Tibial nerve (tissue), 4 donors: Measurements from ENCODE around the gene MYH7. TPM values are rescaled to one million over a fixed set of nuclear protein-coding genes. Genes with fewer than 3 reads are reported as not detected.
"Not testable (repeated sequence)": the region's sequence is repeated elsewhere in the genome, so short reads cannot be mapped to it uniquely, and the experiment has no call there.

Source experiments
- DNase-seq, 2 donors: peaks; one replicate each; pipeline ENCODE4 v3.0.0-alpha.2; 2019; ENCODE audit warnings: low spot score in 2 of 2
- H3K27ac ChIP-seq, 4 donors: fragments of 200-600 bp; sonication (generic) in 3 of 4; one replicate each; pipeline ENCODE4 v1.5.1; 2017 to 2019; ENCODE audit warnings: mild to moderate bottlenecking in 1 of 4
- H3K27me3 ChIP-seq, 2 donors: fragments of 200-600 bp; sonication (generic) in 1 of 2; one replicate each; pipeline versions ENCODE4 v1.5.1 to v1.6.0; 2017 to 2019
- H3K36me3 ChIP-seq, 3 donors: fragments of 200-600 bp; sonication (generic); one replicate each; pipeline ENCODE4 v1.5.1; 2018 to 2019
- H3K4me1 ChIP-seq, 4 donors: fragments of 200-600 bp; sonication (generic) in 3 of 4; one replicate each; pipeline ENCODE4 v1.5.1; 2017 to 2019
- H3K4me3 ChIP-seq, 4 donors: fragments of 200-600 bp; sonication (generic) in 3 of 4; one replicate each; pipeline ENCODE4 v1.5.1; 2017 to 2019; ENCODE audit warnings: mild to moderate bottlenecking in 1 of 4, moderate library complexity in 1 of 4
- H3K9me3 ChIP-seq, 4 donors: fragments of 200-600 bp; sonication (generic) in 3 of 4; one replicate each; pipeline ENCODE4 v1.5.1; 2017 to 2019
- EP300 ChIP-seq, 2 donors: sonication (generic); formaldehyde crosslinking; IDR thresholded peaks; one replicate each; pipeline ENCODE4 v1.6.1; 2017; ENCODE audit warnings: antibody characterized with exemption in 2 of 2, mild to moderate bottlenecking in 1 of 2
- POLR2A ChIP-seq, 2 donors: fragments of 450-650 bp; IDR thresholded peaks; one replicate each; pipeline ENCODE4 v1.6.1; 2017; ENCODE audit warnings: antibody characterized with exemption in 2 of 2, mild to moderate bottlenecking in 2 of 2, moderate library complexity in 2 of 2
- WGBS, 2 donors: methylation state at CpG; one replicate each; pipeline ENCODE4 v1.1.5; 2018; 5-methylcytosine and 5-hydroxymethylcytosine counted together
- total RNA-seq, 4 donors: library from RNA; depleted of rRNA; stranded (reverse); fragments of >200 nt; gene quantifications; one replicate each; pipeline ENCODE4 v1.1.0, GENCODE V29; 2016
- TF ChIP-seq, protein P1 (sequence below), 5 experiments: fragments of 200-600 bp in 3 of 5; fragments of 450-650 bp in 2 of 5; sonication (generic) in 3 of 5; IDR thresholded peaks; one replicate each; pipeline ENCODE4 v1.5.1; 2016 to 2019; ENCODE audit warnings: antibody characterized with exemption in 5 of 5, mild to moderate bottlenecking in 3 of 5, moderate library complexity in 2 of 5

Gene MYH7
- total RNA-seq, 4 donors from 2014 or later = 0.90 TPM; not detected in 3

DNA sequence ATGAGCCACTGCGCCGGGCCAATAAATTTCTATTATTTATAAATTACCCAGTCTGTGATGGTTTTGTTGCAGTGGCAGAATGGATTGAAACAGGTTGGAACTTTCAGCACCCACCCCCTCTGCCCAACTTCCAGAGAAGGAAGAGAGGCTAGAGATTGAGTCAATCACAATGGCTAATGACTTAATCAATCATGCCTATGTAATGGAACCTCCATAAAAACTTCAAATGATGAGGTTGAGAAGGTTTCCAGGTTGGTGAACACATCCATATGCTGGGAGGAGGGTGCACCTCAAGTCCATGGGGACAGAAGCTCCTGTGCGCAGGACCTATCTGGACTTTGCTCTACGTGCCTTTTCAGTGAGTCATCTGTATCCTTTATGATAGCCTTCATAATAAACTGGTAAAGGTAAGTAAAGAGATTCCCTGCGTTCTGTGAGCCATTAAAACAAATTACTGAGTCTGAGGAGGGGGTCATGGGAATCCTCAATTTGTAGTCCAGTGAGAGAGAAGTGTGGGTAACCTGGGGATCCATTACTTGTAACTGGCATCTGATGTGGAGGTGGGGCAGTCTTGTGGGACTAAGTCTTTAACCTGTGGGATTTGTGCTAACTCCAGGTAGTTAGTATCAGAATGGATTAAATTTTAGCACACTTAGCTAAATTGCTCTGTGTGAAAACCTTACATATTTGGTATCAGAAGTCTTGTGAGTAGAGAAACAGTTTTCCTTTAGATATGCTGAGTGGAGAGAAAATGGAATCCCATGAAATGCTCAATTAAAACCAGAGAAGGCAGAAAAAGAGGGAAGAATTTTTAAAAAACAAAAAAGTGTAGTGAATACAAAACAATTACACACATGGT, 22.4 kb upstream of the MYH7 start:
- H3K4me1 ChIP-seq = no peaks in the 10 kb centered on the region
- no peak for DNase-seq
- peaks cover 0 to 9% of the 10 kb centered on the region in 2 donors for H3K27me3 ChIP-seq
- no peak overlapping the region for H3K4me3 ChIP-seq
- H3K27ac ChIP-seq = no peak overlapping the region
- TF ChIP-seq POLR2A (IDR thresholded peaks at IDR 0.05) (no peak), EP300 (IDR thresholded peaks at IDR 0.05) (no peak)
- TF ChIP-seq, protein P1, sequence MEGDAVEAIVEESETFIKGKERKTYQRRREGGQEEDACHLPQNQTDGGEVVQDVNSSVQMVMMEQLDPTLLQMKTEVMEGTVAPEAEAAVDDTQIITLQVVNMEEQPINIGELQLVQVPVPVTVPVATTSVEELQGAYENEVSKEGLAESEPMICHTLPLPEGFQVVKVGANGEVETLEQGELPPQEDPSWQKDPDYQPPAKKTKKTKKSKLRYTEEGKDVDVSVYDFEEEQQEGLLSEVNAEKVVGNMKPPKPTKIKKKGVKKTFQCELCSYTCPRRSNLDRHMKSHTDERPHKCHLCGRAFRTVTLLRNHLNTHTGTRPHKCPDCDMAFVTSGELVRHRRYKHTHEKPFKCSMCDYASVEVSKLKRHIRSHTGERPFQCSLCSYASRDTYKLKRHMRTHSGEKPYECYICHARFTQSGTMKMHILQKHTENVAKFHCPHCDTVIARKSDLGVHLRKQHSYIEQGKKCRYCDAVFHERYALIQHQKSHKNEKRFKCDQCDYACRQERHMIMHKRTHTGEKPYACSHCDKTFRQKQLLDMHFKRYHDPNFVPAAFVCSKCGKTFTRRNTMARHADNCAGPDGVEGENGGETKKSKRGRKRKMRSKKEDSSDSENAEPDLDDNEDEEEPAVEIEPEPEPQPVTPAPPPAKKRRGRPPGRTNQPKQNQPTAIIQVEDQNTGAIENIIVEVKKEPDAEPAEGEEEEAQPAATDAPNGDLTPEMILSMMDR (IDR thresholded peaks at IDR 0.05) = no peak
- H3K9me3 ChIP-seq = no peaks in the 10 kb centered on the region
- WGBS, 2 donors = 82 to 84% methylated on average over 5 of the region's 5 CpGs
- no peaks in the 10 kb centered on the region for H3K36me3 ChIP-seq

DNA sequence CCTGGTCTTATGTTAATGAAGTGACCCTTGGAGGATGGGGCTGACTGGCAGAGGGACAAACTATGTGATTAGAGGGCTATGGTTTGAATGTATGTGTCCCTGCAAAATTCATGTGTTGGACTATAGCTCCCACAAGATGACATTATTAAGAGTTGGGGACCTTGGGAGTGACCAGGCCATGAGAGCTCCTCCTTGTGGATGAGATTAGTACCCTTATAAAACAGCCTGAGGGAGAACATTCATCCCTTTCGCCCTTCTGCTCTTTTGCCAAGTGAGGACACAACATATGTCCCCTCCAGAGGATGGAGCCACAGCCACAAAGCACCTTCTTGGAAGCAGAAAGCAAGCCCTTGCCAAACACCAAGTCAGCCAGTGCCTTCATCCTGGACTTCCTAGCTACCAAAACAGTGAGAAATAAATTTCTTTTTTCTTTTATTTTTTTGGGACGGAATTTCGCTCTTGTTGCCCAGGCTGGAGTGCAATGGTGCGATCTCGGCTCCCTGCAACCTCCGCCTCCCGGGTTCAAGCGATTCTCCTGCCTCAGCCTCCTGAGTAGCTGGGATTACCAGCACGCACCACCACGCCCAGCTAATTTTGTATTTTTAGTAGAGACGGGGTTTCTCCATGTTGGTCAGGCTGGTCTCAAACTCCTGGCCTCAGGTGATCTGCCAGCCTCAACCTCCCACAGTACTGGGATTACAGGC, 21.6 kb upstream of the MYH7 start:
- not testable (repeated sequence) for H3K4me1 ChIP-seq, DNase-seq
- WGBS, 2 donors = 87 to 91% methylated on average over 11 of the region's 11 CpGs

DNA sequence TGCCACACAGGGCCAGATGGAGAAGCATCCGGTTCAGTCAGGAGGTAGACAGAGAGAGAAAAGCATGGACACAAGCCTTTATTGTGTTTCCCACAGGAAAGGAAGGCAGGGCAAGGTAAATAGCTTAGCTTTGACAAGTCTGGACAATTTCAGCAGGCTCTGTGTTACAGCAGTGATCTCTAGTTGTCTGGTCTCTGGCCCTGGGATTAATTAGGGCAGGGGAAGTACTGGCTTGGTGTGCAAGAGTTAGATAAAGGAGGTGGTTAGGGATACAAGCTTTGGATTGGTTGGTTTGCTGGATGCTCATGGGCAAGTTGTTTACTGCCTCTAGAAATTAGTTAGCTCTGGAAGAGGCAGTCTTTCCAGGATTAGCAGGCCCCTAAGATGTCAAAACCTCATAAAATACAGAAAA, 19.0 kb upstream of the MYH7 start:
- Histone ChIP-seq H3K4me1 (no peaks in the 10 kb centered on the region), H3K9me3 (no peaks in the 10 kb centered on the region), H3K27me3 (peaks cover 0 to 15% of the 10 kb centered on the region in 2 donors), H3K4me3 (no peak overlapping the region), H3K36me3 (no peaks in the 10 kb centered on the region), H3K27ac (no peak overlapping the region)
- WGBS, 2 donors = 11 to 18% methylated on average over 1 of the region's 1 CpG
- TF ChIP-seq, protein P1 (IDR thresholded peaks at IDR 0.05) = no peak
- TF ChIP-seq POLR2A (IDR thresholded peaks at IDR 0.05) (no peak), EP300 (IDR thresholded peaks at IDR 0.05) (no peak)
- DNase-seq = no peak

More for the DNA sequence above, 21.6 kb upstream of the MYH7 start:
- H3K36me3 ChIP-seq, H3K27ac ChIP-seq, H3K9me3 ChIP-seq, H3K4me3 ChIP-seq: not testable (repeated sequence)
- H3K27me3 ChIP-seq = peaks cover 0 to 15% of the 10 kb centered on the region in 2 donors

DNA sequence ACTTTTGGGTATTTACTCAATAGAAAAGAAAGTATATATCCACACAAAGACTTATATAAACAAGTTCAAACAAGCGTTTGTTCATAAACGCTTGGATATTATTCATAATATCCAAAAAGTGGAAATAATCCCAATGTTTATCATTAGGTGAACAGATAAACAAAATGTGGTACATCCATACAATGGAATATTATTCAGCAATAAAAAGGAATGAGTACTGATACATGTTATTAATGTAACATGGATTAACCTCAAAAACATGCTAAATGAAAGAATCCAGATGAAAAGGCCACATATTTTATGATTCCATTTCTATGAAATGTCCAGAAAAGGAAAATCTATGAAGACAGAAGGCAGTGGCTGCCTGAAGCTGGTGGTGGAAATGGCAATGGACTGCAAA, 16.8 kb upstream of the MYH7 start:
- 92 to 98% methylated on average over 2 of the region's 2 CpGs for WGBS, 2 donors
- TF ChIP-seq EP300 (IDR thresholded peaks at IDR 0.05) (no peak), POLR2A (IDR thresholded peaks at IDR 0.05) (no peak)
- TF ChIP-seq, protein P1 (IDR thresholded peaks at IDR 0.05) = no peak

DNA sequence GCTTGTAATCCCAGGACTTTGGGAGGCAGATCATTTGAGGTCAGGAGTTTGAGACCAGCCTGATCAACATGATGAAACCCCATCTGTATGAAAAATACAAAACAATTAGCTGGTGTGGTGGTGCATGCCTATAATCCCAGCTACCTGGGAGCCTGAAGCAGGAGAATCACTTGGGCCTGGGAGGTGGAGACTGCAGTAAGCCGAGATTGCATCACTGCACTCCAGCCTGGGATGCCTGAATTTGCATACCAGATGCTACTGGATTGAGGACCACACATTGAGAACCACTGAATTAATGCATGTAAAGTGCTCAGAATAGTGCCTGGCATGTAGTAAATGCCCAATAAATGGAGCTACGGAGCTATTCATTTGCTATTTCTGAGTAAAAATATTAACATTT, 14.9 kb upstream of the MYH7 start:
- peaks cover 0 to 13% (median 0%) of the 10 kb centered on the region in 4 donors for H3K4me1 ChIP-seq
- no peaks in the 10 kb centered on the region for H3K36me3 ChIP-seq
- no peaks in the 10 kb centered on the region for H3K9me3 ChIP-seq
- H3K27me3 ChIP-seq = peaks cover 0 to 15% of the 10 kb centered on the region in 2 donors
- DNase-seq = no peak
- TF ChIP-seq POLR2A (IDR thresholded peaks at IDR 0.05) = no peak
- TF ChIP-seq EP300 (IDR thresholded peaks at IDR 0.05) = no peak
- TF ChIP-seq, protein P1 (IDR thresholded peaks at IDR 0.05) = no peak
- WGBS, 2 donors = 85% methylated on average over 2 of the region's 2 CpGs
- H3K27ac ChIP-seq = no peak overlapping the region
- H3K4me3 ChIP-seq = no peak overlapping the region

More for the DNA sequence above, 16.8 kb upstream of the MYH7 start:
- Histone ChIP-seq H3K27ac (no peak overlapping the region), H3K36me3 (no peaks in the 10 kb centered on the region), H3K27me3 (peaks cover 0 to 15% of the 10 kb centered on the region in 2 donors), H3K9me3 (no peaks in the 10 kb centered on the region), H3K4me3 (no peak overlapping the region), H3K4me1 (no peaks in the 10 kb centered on the region)
- no peak for DNase-seq
